GM21526 (cell line): ENCODE data around the gene C7orf57.

ENCODE experiments used
- ATAC-seq: cut with Tn5 transposase; IDR thresholded peaks from one replicate; pipeline ENCODE4 v1.9.1; 2021; ENCODE audit warnings: moderate library complexity; ENCODE audit not compliant: unreplicated experiment, low FRiP score

The C7orf57 gene

DNA sequence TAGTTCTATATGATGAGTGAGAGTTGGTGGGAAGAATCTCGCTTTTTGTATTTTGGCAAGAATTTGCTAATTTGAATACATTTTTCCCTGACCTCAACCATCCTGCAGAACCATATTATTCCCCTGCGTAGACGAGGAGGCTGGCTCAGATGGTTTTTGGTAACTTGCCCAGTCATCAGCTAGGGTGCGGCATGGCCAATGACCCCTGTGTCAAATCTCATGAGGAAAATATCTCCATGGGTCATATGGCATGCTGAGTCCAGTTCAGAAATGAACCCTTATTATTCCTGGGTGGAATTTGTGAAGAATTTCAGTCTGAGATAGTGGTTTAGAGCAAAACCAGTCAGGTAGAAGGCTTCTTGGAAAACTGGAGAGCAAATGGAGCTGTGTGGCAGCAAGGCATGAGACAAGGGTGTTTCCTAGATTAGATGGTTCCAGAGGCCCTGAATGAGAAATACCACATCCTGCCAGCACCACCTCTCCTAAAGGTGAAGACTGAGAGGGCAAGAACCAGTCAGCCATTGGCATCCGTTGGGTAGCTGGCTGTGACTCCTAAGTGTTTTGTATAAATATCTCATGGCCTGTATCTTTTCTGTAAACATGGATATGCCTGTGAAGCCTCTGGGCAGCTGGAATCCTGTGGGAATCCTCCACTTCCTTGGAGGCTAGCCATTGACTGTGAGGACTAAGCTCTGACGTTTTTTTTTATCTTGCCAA is 47.9 kb downstream of the C7orf57 start:
- no peak for ATAC-seq

DNA sequence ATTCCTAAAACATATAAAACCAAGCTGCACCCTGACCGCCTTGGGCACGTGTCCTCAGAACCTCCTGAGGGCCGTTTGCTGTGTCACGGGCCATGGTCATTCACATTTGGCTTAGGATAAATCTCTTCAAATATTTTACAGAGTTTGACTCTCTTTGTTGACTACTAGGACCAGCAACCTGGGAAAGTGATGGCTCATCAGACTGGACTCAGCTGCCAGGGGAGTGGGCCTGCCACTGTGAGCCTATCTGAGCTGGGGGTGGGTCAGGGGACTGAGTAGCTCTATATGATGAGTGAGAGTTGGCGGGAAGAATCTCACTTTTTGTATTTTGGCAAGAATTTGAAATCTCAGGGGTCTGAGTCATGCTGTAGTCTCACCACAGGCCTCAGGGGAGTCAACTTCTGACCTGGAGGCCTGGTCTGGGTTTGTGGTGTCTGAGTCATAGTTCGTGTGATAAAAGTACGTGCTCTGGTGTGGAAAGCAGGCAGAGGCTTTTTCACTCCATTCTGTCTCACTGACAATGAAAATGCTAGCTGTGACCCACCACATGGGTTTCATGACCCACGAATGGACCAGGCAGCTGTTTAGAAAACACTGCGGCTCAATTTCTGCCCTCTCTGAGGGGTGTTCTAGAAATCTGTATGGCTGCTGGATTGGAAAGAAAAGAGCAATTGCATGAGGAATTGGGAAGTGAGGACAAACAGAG is 49.5 kb downstream of the C7orf57 start:
- ATAC-seq = peak; percentile 70

- ATAC-seq = peak; percentile 14
Observed at GRCh38 chr7:48085433-48085791, 50.1 kb downstream of the C7orf57 start.

GRCh38 chr7:48085942-48086341 is 50.6 kb downstream of the C7orf57 start:
- ATAC-seq = no peak

DNA sequence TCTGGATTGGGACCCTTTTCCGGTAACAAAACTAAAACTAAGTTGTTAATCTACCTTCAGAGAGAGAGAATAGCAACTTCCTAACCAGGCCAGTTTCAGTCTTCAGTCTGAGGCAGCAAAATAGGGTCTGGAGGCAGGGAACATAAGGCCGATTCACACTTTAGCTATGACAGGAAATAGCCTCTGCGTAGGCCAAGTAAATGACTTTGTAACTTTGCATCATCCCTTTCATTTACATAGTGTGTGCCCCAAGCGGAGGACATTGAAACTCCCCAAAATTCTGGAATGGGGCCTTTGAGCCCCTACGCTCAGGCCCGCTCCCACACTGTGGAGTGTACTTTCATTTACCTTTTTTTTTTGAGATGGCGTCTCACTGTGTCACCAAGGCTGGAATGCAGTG is 52.0 kb downstream of the C7orf57 start:
- no peak for ATAC-seq

- ATAC-seq = peak; percentile 55
Observed at GRCh38 chr7:48088559-48089045, 53.3 kb downstream of the C7orf57 start.

DNA sequence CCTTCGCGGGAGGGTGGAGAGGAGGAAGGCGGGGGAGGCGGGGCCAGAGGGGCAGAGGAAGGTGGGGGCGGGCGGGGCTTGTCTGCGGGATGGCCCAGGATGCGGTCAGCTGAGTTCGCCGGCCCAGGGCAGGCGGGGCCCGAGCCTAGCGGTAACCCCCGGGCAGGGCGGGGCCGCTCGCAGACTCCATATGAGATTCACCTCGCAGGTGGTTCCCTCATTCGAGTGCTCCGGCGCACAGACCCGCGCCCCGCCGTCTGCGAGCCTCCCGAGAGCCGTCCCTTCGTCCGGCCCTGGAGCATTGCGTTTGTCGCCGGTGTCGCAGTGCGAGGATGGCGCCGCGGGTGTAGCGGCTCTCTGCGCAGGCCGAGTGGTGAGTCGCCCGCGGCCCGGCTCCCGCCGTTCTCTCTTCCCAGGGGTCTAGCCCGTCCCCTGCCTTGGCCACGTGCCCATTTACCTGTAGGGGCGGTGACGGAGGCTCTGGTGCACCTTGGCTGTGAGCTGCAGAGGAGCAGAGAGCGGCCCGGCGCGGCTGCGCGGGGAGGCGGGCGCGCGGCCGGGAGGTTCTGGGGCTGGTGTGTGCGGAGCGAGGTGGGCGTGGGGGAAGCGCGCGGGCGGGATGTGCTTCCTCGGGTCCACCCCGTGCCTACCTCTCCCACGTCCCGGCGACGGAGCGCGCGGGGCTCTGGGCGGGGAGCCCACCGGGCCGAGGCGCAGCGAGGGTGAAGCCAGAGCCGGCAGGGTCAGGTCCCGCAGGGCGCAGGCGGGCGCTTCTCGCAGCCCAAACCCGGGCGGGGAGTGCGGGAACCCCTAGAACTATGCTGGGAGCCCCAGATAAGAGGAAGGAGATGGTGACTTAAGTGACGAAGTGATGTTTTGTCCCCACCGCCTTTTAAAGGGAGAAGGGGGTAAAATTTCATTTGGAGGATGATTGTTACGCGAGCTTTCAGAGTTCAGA is 54.0 kb downstream of the C7orf57 start, which contains the start of gene UPP1:
UPP1 (plus strand) TSS at position 220 of the 958 bp plus-strand sequence. CDS start 5,519 bp downstream, outside the sequence.
- peak; percentile 57 for ATAC-seq

- no peak for ATAC-seq
Observed at GRCh38 chr7:48090095-48090805, 54.9 kb downstream of the C7orf57 start.

GRCh38 chr7:48091506-48092433 is 56.4 kb downstream of the C7orf57 start:
- ATAC-seq = no peak

- no peak for ATAC-seq
Observed at GRCh38 chr7:48094861-48095293, 59.5 kb downstream of the C7orf57 start.

DNA sequence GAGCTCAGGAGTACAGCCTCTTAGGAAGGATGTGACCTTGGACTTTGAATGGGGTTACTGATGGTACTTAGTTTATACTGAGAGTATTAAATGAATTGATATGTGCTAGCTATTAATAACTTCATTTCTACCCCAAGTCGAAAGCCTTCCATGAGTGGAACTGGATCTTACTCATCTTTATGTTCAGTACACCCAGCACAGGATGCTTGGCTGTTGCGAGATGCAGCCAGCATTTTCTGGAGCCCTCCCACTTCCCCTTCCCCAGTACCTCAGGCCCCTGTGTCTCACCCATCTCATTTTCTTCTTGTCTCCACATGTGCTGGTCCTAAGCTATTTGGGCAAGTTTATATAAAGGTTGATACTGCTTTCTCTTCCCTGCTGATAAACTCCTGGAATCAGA is 60.9 kb downstream of the C7orf57 start:
- no peak for ATAC-seq

- no peak for ATAC-seq
Observed at GRCh38 chr7:48097521-48098231, 62.3 kb downstream of the C7orf57 start.

DNA sequence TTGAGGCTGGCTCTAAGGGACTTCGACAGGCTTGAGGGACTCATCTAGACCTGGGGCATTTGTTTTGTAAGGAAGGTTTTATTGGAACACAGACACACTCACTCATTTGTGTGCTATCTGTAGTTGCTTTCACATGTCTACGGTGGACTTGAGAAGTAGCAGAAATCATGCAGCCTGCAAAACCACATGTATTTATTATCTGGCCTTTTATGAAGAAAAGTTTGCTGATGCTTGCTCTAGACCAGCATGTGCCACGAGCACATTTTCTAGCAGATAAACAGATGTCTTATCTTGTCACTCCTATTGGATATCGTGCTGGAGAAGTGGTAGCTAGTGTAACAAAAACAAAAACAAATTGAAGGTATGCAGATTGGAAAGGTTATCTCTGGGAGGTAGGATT is 63.5 kb downstream of the C7orf57 start:
- no peak for ATAC-seq

GRCh38 chr7:48099781-48100180 is 64.4 kb downstream of the C7orf57 start:
- ATAC-seq = no peak

DNA sequence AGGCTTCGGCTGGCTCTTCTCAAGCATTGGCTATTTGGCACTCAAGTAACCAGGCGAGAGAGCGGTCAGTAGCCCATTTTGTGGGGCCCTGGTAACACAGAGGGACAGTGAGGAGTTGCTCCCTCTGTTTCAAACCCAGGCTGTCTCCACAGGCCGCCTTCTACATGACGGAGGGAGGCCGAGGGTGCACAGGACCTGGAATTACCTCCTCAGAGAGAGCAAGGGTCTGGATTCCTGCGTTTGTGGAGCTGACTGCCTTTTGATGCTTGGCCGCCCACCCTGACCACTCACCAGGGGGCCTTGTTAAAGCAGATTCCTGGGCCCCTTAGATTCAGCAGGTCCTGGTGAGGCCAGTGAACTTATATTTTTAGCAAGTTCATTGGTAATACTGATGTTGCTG is 66.0 kb downstream of the C7orf57 start:
- ATAC-seq = no peak

DNA sequence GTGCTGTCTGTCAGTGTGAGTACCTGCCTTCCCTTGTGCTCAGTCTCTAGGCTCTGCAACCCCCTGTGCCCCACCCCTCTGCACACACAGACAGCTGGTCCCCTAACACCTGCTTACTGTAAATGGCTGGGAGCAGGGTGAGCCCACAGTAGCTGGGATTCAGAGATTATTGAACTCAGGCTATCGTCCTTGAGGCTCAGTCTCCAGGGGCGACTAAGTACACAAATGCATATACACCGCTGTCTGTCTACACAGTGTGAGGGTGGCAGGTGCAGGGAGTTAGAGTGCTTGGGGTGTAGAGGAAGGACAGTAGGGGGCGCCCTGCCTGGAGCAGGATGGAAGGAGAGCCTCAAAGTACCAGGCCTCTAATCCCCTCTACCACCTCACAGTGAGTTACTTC is 66.6 kb downstream of the C7orf57 start:
- no peak for ATAC-seq

GRCh38 chr7:48102530-48102929 is 67.2 kb downstream of the C7orf57 start:
- no peak for ATAC-seq

DNA sequence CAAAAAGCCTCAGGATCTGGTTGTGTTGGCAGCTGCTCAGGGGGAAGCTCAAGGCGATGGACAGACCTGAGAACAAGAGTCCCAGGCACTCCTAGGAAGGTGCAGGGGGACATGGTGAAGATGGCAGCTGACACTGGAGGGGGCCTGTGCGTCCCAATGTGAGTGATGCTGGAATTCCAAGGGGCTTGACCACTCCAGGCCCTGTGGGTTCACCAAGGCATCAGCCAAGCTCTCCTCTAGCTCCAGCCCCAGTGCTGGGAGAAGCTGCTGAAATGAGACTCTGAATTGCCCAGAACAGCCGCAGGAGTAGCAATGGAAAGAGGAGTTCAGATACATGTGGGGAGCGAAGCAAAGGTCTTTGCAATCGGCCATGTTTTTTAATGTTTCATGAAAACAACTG is 69.7 kb downstream of the C7orf57 start:
- ATAC-seq = no peak
